ENCODE results near the gene NDNF. TPM values are rescaled to one million over a fixed set of nuclear protein-coding genes. Genes with fewer than 3 reads are reported as not detected.

NDNF gene
- total and polyA plus RNA-seq, 11 donors = 2.8 to 11.2 (median 6.9) TPM

- Histone ChIP-seq H3K4me1 (peaks cover 0 to 26% (median 5%) of the 10 kb centered on the region in 12 donors), H3K36me3 (no peaks in the 10 kb centered on the region), H3K27me3 (peaks cover 0 to 9% (median 0%) of the 10 kb centered on the region in 9 donors), H3K27ac (peak overlapping the region in 8 of 12 donors; percentile 8 to 53 (median 25)), H3K9me3 (no peaks in the 10 kb centered on the region), H3K4me3 (no peak overlapping the region)
- ATAC-seq = peak in 2 of 4 donors; percentile 23 to 42
- TF ChIP-seq CTCF (IDR thresholded peaks at IDR 0.05) (no peak), POLR2A (IDR thresholded peaks at IDR 0.05) (no peak)
- intact Hi-C loops (cut with DNase I) = no loop called here
- DNase-seq = peak in 3 of 5 donors; percentile 17 to 44 (median 40)
- WGBS, 4 donors = 53 to 72% (median 65%) methylated on average over 3 of the region's 3 CpGs
Observed at GRCh38 chr4:121053601-121054143, 18.7 kb downstream of the NDNF start.

- DNase-seq = no peak
- no peak for ATAC-seq
- no peaks in the 10 kb centered on the region for H3K36me3 ChIP-seq
- no peaks in the 10 kb centered on the region for H3K9me3 ChIP-seq
- H3K27me3 ChIP-seq = no peaks in the 10 kb centered on the region
- intact Hi-C loops (cut with DNase I) = loop anchor here in 1 of 10 donors (2.0 kb wide), 1 partner anchor 331 kb away; no protein-coding TSS in a partner anchor
- peaks cover 0 to 8% (median 0%) of the 10 kb centered on the region in 12 donors for H3K4me1 ChIP-seq
- no peak overlapping the region for H3K4me3 ChIP-seq
- peak in 8 of 12 donors; percentile 7 to 49 (median 38) for TF ChIP-seq CTCF (IDR thresholded peaks at IDR 0.05)
- no peak for TF ChIP-seq POLR2A (IDR thresholded peaks at IDR 0.05)
- H3K27ac ChIP-seq = no peak overlapping the region
Observed at GRCh38 chr4:121050300-121050699, 22.0 kb downstream of the NDNF start.

GRCh38 chr4:121049072-121049599, 23.2 kb downstream of the NDNF start:
- Histone ChIP-seq H3K27ac (no peak overlapping the region), H3K36me3 (no peaks in the 10 kb centered on the region), H3K9me3 (no peaks in the 10 kb centered on the region), H3K27me3 (no peaks in the 10 kb centered on the region), H3K4me1 (peaks cover 0 to 8% (median 0%) of the 10 kb centered on the region in 12 donors), H3K4me3 (no peak overlapping the region)
- DNase-seq = no peak
- intact Hi-C loops (cut with DNase I) = no loop called here
- TF ChIP-seq POLR2A (IDR thresholded peaks at IDR 0.05) (no peak), CTCF (IDR thresholded peaks at IDR 0.05) (no peak)
- 62 to 84% (median 74%) methylated on average over 2 to 3 of the region's 3 CpGs for WGBS, 4 donors
- ATAC-seq = no peak

- intact Hi-C loops (cut with DNase I) = no loop called here
- WGBS, 4 donors = 87 to 92% (median 91%) methylated on average over 6 of the region's 6 CpGs
- no peak for ATAC-seq
Observed at GRCh38 chr4:121048165-121048564, 24.2 kb downstream of the NDNF start.

More at GRCh38 chr4:121048165-121048564, 24.2 kb downstream of the NDNF start:
- Histone ChIP-seq H3K4me1 (peaks cover 0 to 8% (median 0%) of the 10 kb centered on the region in 12 donors), H3K36me3 (no peaks in the 10 kb centered on the region), H3K9me3 (no peaks in the 10 kb centered on the region), H3K27me3 (no peaks in the 10 kb centered on the region), H3K4me3 (no peak overlapping the region), H3K27ac (no peak overlapping the region)
- no peak for DNase-seq
- TF ChIP-seq CTCF (IDR thresholded peaks at IDR 0.05) (no peak), POLR2A (IDR thresholded peaks at IDR 0.05) (no peak)

Measured in heart left ventricle (tissue), 16 donors.